ENCODE data around the gene CARD6. TPM values are rescaled to one million over a fixed set of nuclear protein-coding genes. Genes with fewer than 3 reads are reported as not detected.
A peak's percentile ranks its signal among the peaks of the same experiment; 100 is the strongest.

Gene CARD6
- total and polyA plus RNA-seq, 2 donors (not counting 1 experiment from before 2014, with no cell fraction given): 0.72 to 2.7 TPM

- CTCF ChIA-PET: interaction anchor here (1.0 to 1.5 kb wide), 3 partner anchors 9 to 77 kb away, joined by 3 to 4 read pairs (median 4); partner anchors contain the start of genes CARD6 and TTC33
- Histone ChIP-seq H3K27ac (ENCODE audit: low read length in 2 of 2) (no peak overlapping the region), H3K79me2 (ENCODE audit: control insufficient read depth, insufficient read depth, low read length) (no peaks in the 10 kb centered on the region), H2AFZ (ENCODE audit: insufficient read depth, low read depth, low read length, poor library complexity, severe bottlenecking) (no peak overlapping the region), H4K20me1 (ENCODE audit: control insufficient read depth, insufficient read depth, low read length, poor library complexity, severe bottlenecking) (peaks cover 35% of the 10 kb centered on the region), H3K9ac (ENCODE audit: low read length) (peak overlapping the region; percentile 90), H3K4me2 (replicated peaks; ENCODE audit: low read depth, low read length, poor library complexity, severe bottlenecking) (no peak overlapping the region), H3K27me3 (replicated peaks in 1 of 4; ENCODE audit: control extremely low read depth in 1 of 4, control insufficient read depth in 3 of 4, insufficient read depth in 4 of 4, low read length in 3 of 4) (no peaks in the 10 kb centered on the region), H3K4me3 (ENCODE audit: control extremely low read depth in 1 of 5, extremely low read depth in 1 of 5, insufficient read depth in 1 of 5, low read depth in 2 of 5, low read length in 4 of 5) (no peak overlapping the region), H3K9me3 (ENCODE audit: control extremely low read depth in 1 of 3, control insufficient read depth in 2 of 3, insufficient read depth in 1 of 3, low read length in 2 of 3) (peaks cover 0 to 7% (median 0%) of the 10 kb centered on the region in 3 donors), H3K4me1 (ENCODE audit: control insufficient read depth in 2 of 2, insufficient read depth in 2 of 2, low read length in 2 of 2) (peaks cover 21 to 23% of the 10 kb centered on the region in 2 donors), H3K36me3 (replicated peaks in 1 of 2; ENCODE audit: control extremely low read depth in 1 of 2, control insufficient read depth in 1 of 2, extremely low read depth in 1 of 2, insufficient read depth in 2 of 2, low read length in 1 of 2) (peaks cover 29 to 63% of the 10 kb centered on the region in 2 experiments)
- Mint-ChIP-seq H3K4me1 (peaks cover 45% of the 10 kb centered on the region), H3K27me3 (no peaks in the 10 kb centered on the region), H3K27ac (no peak overlapping the region), H3K4me3 (peak overlapping the region; percentile 99), H3K9me3 (ENCODE audit: insufficient read depth) (no peaks in the 10 kb centered on the region)
- ATAC-seq (ENCODE audit: low read depth): no peak
- 92% methylated on average over 4 of the region's 4 CpGs for WGBS (ENCODE audit: insufficient coverage)
- intact Hi-C loops (cut with micrococcal nuclease): loop anchor here (5.0 to 10.0 kb wide), 2 partner anchors 798 to 1090 kb away; no protein-coding TSS in a partner anchor
- POLR2A ChIA-PET: interaction anchor here (1.1 kb wide), 1 partner anchor 34 kb away, joined by 5 read pairs; the partner anchor contains the start of gene PRKAA1
- DNase-seq: no peak
- TF ChIP-seq EZH2 (IDR thresholded peaks at IDR 0.05; ENCODE audit: borderline replicate concordance, insufficient read depth, low read depth, low read length, poor library complexity, severe bottlenecking): no peak
- no peak for TF ChIP-seq CTCF (IDR thresholded peaks at IDR 0.05)
Measured at GRCh38 chr5:40832345-40832744, 8.8 kb upstream of the CARD6 start.

- Histone ChIP-seq H3K4me3 (ENCODE audit: control extremely low read depth in 1 of 5, extremely low read depth in 1 of 5, insufficient read depth in 1 of 5, low read depth in 2 of 5, low read length in 4 of 5) (peak overlapping the region; percentile 74 to 99 (median 89)), H4K20me1 (ENCODE audit: control insufficient read depth, insufficient read depth, low read length, poor library complexity, severe bottlenecking) (peaks cover 29% of the 10 kb centered on the region), H3K4me2 (replicated peaks; ENCODE audit: low read depth, low read length, poor library complexity, severe bottlenecking) (peak overlapping the region; percentile 82), H3K27me3 (replicated peaks in 1 of 4; ENCODE audit: control extremely low read depth in 1 of 4, control insufficient read depth in 3 of 4, insufficient read depth in 4 of 4, low read length in 3 of 4) (no peaks in the 10 kb centered on the region), H3K4me1 (ENCODE audit: control insufficient read depth in 2 of 2, insufficient read depth in 2 of 2, low read length in 2 of 2) (peaks cover 21 to 23% of the 10 kb centered on the region in 2 donors), H3K9ac (ENCODE audit: low read length) (peak overlapping the region; percentile 90), H3K79me2 (ENCODE audit: control insufficient read depth, insufficient read depth, low read length) (no peaks in the 10 kb centered on the region), H3K27ac (ENCODE audit: low read length in 2 of 2) (peak overlapping the region; percentile 85 to 91), H3K36me3 (replicated peaks in 1 of 2; ENCODE audit: control extremely low read depth in 1 of 2, control insufficient read depth in 1 of 2, extremely low read depth in 1 of 2, insufficient read depth in 2 of 2, low read length in 1 of 2) (peaks cover 25 to 51% of the 10 kb centered on the region in 2 experiments), H3K9me3 (ENCODE audit: control extremely low read depth in 1 of 3, control insufficient read depth in 2 of 3, insufficient read depth in 1 of 3, low read length in 2 of 3) (peaks cover 0 to 7% (median 0%) of the 10 kb centered on the region in 3 donors), H2AFZ (ENCODE audit: insufficient read depth, low read depth, low read length, poor library complexity, severe bottlenecking) (no peak overlapping the region)
- no peaks in the 10 kb centered on the region for H3K27me3 Mint-ChIP-seq
- no peaks in the 10 kb centered on the region for H3K9me3 Mint-ChIP-seq (ENCODE audit: insufficient read depth)
- WGBS (ENCODE audit: insufficient coverage): 64% methylated on average over 12 of the region's 13 CpGs
- ChIA-PET POLR2A (interaction anchor here (0.6 kb wide), 1 partner anchor 7 kb away, joined by 3 read pairs; the partner anchor contains the start of gene CARD6), CTCF (interaction anchor here (1.0 to 1.5 kb wide), 2 partner anchors 35 to 153 kb away, joined by 3 to 6 read pairs; partner anchors contain the start of gene PRKAA1)
- intact Hi-C loops (cut with micrococcal nuclease): loop anchor here (2.0 to 10.0 kb wide), 3 partner anchors 799 to 1757 kb away; no protein-coding TSS in a partner anchor
- peaks cover 47% of the 10 kb centered on the region for H3K4me1 Mint-ChIP-seq
- TF ChIP-seq CTCF (IDR thresholded peaks at IDR 0.05) (no peak), EZH2 (IDR thresholded peaks at IDR 0.05; ENCODE audit: borderline replicate concordance, insufficient read depth, low read depth, low read length, poor library complexity, severe bottlenecking) (no peak)
- peak overlapping the region; percentile 98 for H3K27ac Mint-ChIP-seq
- DNase-seq: no peak
- H3K4me3 Mint-ChIP-seq: peak overlapping the region; percentile 99
- no peak for ATAC-seq (ENCODE audit: low read depth)
Measured at GRCh38 chr5:40833712-40834229, 7.4 kb upstream of the CARD6 start.

All from B cell (primary cell).